ENCODE results near the gene MLLT3. TPM values are rescaled to one million over a fixed set of nuclear protein-coding genes. Genes with fewer than 3 reads are reported as not detected.

MLLT3 gene
- total RNA-seq, 1 donor = 19.8 TPM

DNA sequence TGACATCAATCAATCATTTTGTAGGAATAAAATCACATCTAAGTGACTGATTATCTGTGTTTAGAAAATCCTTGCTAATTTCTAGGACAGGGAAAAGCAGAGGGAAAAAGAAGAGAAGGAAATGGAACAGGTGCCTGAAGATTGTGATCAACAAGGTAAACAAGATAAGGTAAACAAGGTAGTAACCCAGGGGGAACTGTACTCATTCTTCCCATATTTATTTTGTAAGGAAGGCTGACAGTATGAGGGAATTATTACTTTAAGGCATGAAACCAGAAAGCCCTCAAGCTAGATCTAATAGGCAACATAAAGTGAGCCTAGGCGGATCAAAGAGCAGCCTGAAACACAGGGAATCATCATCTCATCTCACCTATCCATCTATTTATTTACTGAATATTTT lies 231.1 kb downstream of the MLLT3 start:
- no peak overlapping the region for H3K4me3 ChIP-seq (ENCODE audit: low read depth, low read length)

GRCh38 chr9:20390400-20390799 lies 231.9 kb downstream of the MLLT3 start:
- DNase-seq (ENCODE audit: low read depth) = no peak
- H3K4me3 ChIP-seq (ENCODE audit: low read depth, low read length) = no peak overlapping the region
- no peak for TF ChIP-seq CTCF (IDR thresholded peaks at IDR 0.05; ENCODE audit: insufficient read depth, low read length)

More for the DNA sequence above, 231.1 kb downstream of the MLLT3 start:
- no peak for TF ChIP-seq CTCF (IDR thresholded peaks at IDR 0.05; ENCODE audit: insufficient read depth, low read length)
- DNase-seq (ENCODE audit: low read depth) = no peak

- no peak for TF ChIP-seq CTCF (IDR thresholded peaks at IDR 0.05; ENCODE audit: insufficient read depth, low read length)
- H3K4me3 ChIP-seq (ENCODE audit: low read depth, low read length) = no peak overlapping the region
- DNase-seq (ENCODE audit: low read depth) = no peak
Measured at GRCh38 chr9:20387062-20387461, 235.2 kb downstream of the MLLT3 start.

DNA sequence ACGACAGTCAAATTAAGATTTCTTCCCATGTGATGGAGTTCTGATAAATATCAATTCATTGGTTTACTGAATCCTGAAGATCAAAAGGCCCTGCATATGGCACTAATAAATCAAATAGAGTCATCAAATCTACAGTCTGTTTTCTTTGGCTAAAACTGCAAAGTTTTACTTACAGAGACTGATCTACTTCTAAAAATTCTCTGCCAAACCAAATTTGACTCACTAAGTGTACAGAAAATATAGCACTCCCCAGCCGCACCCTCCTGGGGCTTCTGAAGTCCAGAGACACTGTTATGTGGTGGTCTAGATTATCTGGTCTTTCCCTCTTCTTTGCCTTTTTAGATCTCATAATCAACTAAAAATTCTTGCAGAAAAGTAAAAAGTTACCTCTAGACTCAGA lies 237.7 kb downstream of the MLLT3 start:
- DNase-seq (ENCODE audit: low read depth) = peak; percentile 6
- no peak for TF ChIP-seq CTCF (IDR thresholded peaks at IDR 0.05; ENCODE audit: insufficient read depth, low read length)
- H3K4me3 ChIP-seq (ENCODE audit: low read depth, low read length) = no peak overlapping the region

DNA sequence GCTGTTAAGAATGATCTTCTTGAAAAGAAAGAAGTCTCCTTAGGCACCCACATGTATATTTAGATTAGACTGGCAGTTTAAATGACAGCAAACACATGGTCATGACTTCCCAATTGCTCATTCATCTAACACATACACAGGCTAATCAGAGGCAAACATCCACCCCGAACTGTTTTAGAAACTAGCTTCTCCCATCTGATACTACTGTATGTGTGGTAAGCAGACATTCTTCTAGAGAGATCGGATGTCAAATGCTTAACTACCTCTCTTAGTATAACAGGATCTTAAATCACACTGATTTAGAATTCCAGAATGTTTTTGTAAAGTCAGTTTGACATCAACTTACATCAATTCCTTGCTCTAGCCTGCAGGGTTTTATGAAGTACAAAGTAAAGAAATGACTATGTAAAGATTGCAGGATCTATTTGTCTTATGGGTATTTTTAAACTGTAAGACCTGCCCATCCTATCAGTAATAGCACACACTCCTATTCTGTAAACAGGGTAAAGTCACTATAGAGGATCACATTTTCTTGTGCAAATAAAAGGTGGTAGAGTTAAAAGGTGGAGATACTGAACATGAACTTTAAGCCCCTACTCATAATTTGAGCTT lies 239.7 kb downstream of the MLLT3 start:
- no peak for TF ChIP-seq CTCF (IDR thresholded peaks at IDR 0.05; ENCODE audit: insufficient read depth, low read length)
- H3K4me3 ChIP-seq (ENCODE audit: low read depth, low read length) = no peak overlapping the region
- peak; percentile 4 for DNase-seq (ENCODE audit: low read depth)

DNA sequence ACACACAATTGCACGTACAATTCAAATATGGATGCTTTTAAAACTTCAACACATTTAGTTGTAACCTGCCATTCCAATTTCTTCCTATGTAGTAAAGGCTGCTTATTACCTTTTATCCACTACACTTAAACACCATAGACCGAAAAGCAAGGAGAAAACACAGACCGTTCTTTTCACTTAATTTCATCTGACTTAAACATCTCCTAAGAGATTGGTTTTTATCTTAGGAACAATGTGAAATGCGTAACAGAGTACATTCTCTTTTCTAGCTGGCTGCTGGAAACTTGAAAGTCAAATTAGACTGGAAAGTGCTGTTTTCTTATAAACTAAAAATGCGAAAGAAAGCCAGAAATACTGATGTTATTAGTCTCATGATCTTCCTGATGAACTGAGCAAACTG lies 241.8 kb downstream of the MLLT3 start:
- no peak for DNase-seq (ENCODE audit: low read depth)
- H3K4me3 ChIP-seq (ENCODE audit: low read depth, low read length) = no peak overlapping the region

More for the DNA sequence above, 241.8 kb downstream of the MLLT3 start:
- no peak for TF ChIP-seq CTCF (IDR thresholded peaks at IDR 0.05; ENCODE audit: insufficient read depth, low read length)
